Daoy (cell line): ENCODE measurements around the gene NCOA1. TPM values are rescaled to one million over a fixed set of nuclear protein-coding genes. Genes with fewer than 3 reads are reported as not detected.
"Not testable (repeated sequence)": the region's sequence is repeated elsewhere in the genome, so short reads cannot be mapped to it uniquely, and the experiment has no call there.

Experiments used
- DNase-seq: peaks from one replicate; pipeline ENCODE4 v3.0.0-alpha.2; 2015; ENCODE audit warnings: low read depth
- total RNA-seq: library from RNA; depleted of rRNA; stranded (reverse); fragments of >200 nt; shearing (Covaris generic); gene quantifications from 2 replicates; pipeline ENCODE4 v1.2.3, GENCODE V29; 2014

Gene NCOA1
- total RNA-seq, 1 experiment from 2014 or later, result 5.5 TPM

GRCh38 chr2:24787532-24787931 lies 296.5 kb downstream of the NCOA1 start:
- no peak for DNase-seq

GRCh38 chr2:24788816-24789215 lies 297.8 kb downstream of the NCOA1 start:
- no peak for DNase-seq

GRCh38 chr2:24791452-24791851 lies 300.4 kb downstream of the NCOA1 start:
- no peak for DNase-seq

- no peak for DNase-seq
These were observed 301.5 kb downstream of the NCOA1 start for GRCh38 chr2:24792542-24792873.

- DNase-seq, result peak; percentile 97
These were observed 302.1 kb downstream of the NCOA1 start, which contains the start of the genes CENPO and PTRHD1 for GRCh38 chr2:24792874-24793760. TSS of gene CENPO (plus strand) at chr2:24793425. CDS start at chr2:24793920, 495 bp downstream. TSS of gene PTRHD1 (minus strand) at chr2:24793391. CDS start at chr2:24793377, 14 bp downstream.

GRCh38 chr2:24793761-24794435 lies 302.8 kb downstream of the NCOA1 start:
- DNase-seq, result peak; percentile 39

GRCh38 chr2:24797644-24798043 lies 306.6 kb downstream of the NCOA1 start:
- DNase-seq, result no peak

- DNase-seq, result not testable (repeated sequence)
These were observed 309.4 kb downstream of the NCOA1 start for GRCh38 chr2:24800487-24800886.

- not testable (repeated sequence) for DNase-seq
These were observed 315.0 kb downstream of the NCOA1 start for GRCh38 chr2:24805811-24806660.

- no peak for DNase-seq
These were observed 315.6 kb downstream of the NCOA1 start for GRCh38 chr2:24806661-24807036.

- no peak for DNase-seq
These were observed 318.4 kb downstream of the NCOA1 start for GRCh38 chr2:24809316-24810007.

GRCh38 chr2:24813691-24814137 lies 322.7 kb downstream of the NCOA1 start:
- no peak for DNase-seq

- DNase-seq, result no peak
These were observed 323.5 kb downstream of the NCOA1 start for GRCh38 chr2:24814516-24814915.

- no peak for DNase-seq
These were observed 324.1 kb downstream of the NCOA1 start for GRCh38 chr2:24815171-24815570.

- no peak for DNase-seq
These were observed 325.4 kb downstream of the NCOA1 start for GRCh38 chr2:24816404-24816803.

GRCh38 chr2:24816884-24817283 lies 325.8 kb downstream of the NCOA1 start:
- DNase-seq, result peak; percentile 83

GRCh38 chr2:24818721-24819167 lies 327.7 kb downstream of the NCOA1 start:
- no peak for DNase-seq

- DNase-seq, result no peak
These were observed 328.6 kb downstream of the NCOA1 start for GRCh38 chr2:24819442-24820174.

GRCh38 chr2:24820175-24820513 lies 329.1 kb downstream of the NCOA1 start:
- DNase-seq, result no peak
